Stimulated activated memory B cell treated with anti-CD40 and anti-IgM and Interleukin-4, amounts not matched to agents 10 μg/mL and 1 μg/mL and 100 μg/mL, for 72 hours (primary cell): ENCODE results near the gene OSBP2.

ENCODE experiments used
- ATAC-seq: fragments of 150-1000 bp; cut with Tn5 transposase; 2 replicates; pipeline ENCODE4 v1.10.0; 2021
- H3K27ac Mint-ChIP-seq: one replicate; pipeline ENCODE4 v1.8.0; 2022; ENCODE audit warnings: mild to moderate bottlenecking, mixed read lengths
- H3K27me3 Mint-ChIP-seq: one replicate; pipeline ENCODE4 v1.8.0; 2022; ENCODE audit warnings: mixed read lengths
- H3K36me3 Mint-ChIP-seq: one replicate; pipeline ENCODE4 v1.8.0; 2022; ENCODE audit warnings: mixed read lengths
- H3K4me1 Mint-ChIP-seq: one replicate; pipeline ENCODE4 v1.8.0; 2022; ENCODE audit warnings: mixed read lengths
- H3K4me3 Mint-ChIP-seq: one replicate; pipeline ENCODE4 v1.8.0; 2022; ENCODE audit warnings: mild to moderate bottlenecking, moderate library complexity, mixed read lengths
- H3K9me3 Mint-ChIP-seq: one replicate; pipeline ENCODE4 v1.8.0; 2022; ENCODE audit warnings: mixed read lengths

The OSBP2 gene

DNA sequence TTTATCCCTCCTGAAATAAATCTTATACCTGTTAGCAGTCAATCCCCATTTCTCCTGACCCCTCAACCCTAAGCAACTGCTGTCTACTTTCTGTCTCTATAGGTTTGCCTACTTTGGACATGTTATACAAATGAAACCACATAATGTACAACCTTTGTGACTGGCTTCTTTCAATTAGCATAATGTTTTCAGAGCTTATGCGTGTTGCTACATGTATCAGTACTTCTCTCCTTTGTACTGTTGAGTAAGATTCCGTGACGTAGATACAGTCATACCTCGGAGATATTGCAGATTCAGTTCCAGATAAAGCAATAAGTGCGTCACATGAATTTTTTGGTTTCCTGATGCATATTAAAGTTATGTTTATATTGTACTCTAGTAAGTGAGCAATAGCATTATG lies 146.6 kb downstream of the OSBP2 start:
- Mint-ChIP-seq H3K27me3 (peaks cover 6% of the 10 kb centered on the region), H3K4me1 (no peaks in the 10 kb centered on the region), H3K36me3 (no peaks in the 10 kb centered on the region), H3K27ac (no peak overlapping the region), H3K4me3 (no peak overlapping the region), H3K9me3 (peaks cover 2% of the 10 kb centered on the region)
- ATAC-seq: no peak

DNA sequence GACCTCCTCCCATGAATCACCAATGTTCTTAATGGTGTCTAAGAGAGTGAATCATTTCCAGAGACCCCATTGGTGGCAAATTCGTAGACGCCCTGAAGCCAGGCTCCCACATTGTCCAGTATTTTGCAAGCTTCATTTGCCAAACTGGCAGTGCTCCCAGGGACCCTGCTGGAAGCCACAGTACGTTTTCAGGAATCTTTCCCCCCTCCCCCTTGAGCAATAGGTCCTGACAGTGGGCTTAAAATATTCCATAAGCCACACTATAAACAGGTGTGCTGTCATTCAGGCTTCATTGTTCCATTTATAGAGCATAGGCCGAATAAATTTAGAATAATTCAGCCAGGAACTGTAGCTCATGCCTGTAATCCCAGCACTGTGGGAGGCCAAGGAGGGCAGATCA lies 148.6 kb downstream of the OSBP2 start:
- H3K27ac Mint-ChIP-seq: no peak overlapping the region
- H3K4me1 Mint-ChIP-seq: no peaks in the 10 kb centered on the region
- H3K4me3 Mint-ChIP-seq: no peak overlapping the region
- ATAC-seq: no peak
- H3K27me3 Mint-ChIP-seq: no peaks in the 10 kb centered on the region
- H3K36me3 Mint-ChIP-seq: no peaks in the 10 kb centered on the region
- peaks cover 8% of the 10 kb centered on the region for H3K9me3 Mint-ChIP-seq

DNA sequence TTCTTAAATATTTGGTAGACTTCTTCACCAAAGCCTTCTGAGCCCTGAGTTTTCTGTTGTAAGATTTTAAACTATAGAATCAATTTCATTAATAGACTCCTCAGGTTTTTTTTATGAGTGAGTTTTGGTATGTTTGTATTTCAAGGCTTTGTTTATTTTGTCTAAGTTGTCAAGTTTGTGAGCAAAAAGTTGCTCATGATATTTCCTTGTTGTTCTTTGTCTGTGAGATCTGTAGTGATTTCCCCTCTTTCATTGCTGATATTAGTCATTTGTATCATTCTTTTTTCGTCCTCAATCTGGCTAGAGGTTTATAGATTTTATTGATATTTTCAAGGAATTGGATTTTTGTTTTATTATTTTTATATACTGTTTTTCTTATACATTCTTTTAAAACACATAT lies 152.9 kb downstream of the OSBP2 start:
- peaks cover 7% of the 10 kb centered on the region for H3K27me3 Mint-ChIP-seq
- H3K36me3 Mint-ChIP-seq: no peaks in the 10 kb centered on the region
- H3K9me3 Mint-ChIP-seq: peaks cover 6% of the 10 kb centered on the region

DNA sequence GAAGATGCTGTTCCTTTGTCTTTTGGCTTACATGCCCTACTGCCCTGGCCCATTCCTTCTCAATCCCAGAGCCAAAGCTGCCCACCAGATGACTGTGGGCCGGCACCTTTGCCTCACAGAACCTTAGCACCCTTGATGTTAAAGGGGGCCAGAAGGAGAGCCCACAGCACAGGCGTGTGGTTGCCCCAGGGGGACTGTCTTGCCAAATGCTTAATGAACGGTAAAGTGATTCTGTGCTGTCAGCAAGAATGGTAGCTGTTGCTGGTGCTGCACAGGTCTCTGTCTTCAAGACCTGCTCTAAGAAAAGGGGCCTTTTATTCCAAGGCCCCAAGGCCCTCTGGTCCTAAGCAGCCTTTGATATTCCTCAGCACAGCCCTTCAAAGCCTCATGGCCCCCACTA lies 160.6 kb downstream of the OSBP2 start:
- Mint-ChIP-seq H3K9me3 (peaks cover 3% of the 10 kb centered on the region), H3K27me3 (peaks cover 15% of the 10 kb centered on the region), H3K36me3 (no peaks in the 10 kb centered on the region), H3K27ac (no peak overlapping the region), H3K4me1 (no peaks in the 10 kb centered on the region), H3K4me3 (no peak overlapping the region)
- ATAC-seq: no peak

More for the DNA sequence above, 152.9 kb downstream of the OSBP2 start:
- Mint-ChIP-seq H3K4me3 (no peak overlapping the region), H3K4me1 (no peaks in the 10 kb centered on the region), H3K27ac (no peak overlapping the region)
- ATAC-seq: no peak

DNA sequence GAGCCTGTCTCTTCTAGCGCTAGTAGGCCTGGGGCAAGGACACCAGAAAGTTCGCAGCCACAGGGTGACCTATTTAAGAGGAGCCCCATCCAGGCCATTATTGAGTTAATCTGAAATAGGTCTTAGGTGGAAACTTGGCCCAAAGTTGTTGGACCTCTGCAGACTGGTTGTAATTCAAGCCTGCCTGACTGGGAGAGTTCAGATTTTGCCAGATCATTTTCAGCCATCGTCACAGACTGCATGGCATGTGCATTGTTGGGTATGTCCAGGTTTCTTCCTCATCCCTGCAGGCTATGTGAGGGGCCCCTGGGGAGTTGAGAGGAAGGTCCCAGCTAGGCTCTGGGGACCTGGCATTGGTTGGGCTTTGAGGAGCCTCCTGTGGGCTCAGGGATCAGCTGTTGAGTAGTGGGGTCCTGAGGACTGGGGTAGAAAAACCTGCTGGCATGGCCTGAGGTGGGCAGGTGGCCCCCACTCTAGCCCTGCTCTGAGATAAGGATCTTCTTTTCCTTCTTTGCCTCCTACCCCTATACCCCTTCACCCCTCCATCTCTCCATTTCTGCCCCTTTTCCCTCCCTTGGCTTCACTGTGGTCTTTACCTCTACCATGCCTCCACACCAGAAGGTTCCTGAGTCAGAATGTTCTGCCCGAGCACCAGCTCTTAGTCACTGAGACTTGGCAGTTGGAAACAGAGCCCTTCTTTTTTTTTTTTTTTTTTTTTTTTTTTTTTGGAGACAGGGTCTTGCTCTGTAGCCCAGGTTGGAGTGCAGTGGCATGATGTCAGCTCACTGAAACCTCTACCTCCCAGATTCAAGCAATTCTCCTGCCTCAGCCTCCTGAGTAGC lies 161.2 kb downstream of the OSBP2 start:
- no peak overlapping the region for H3K27ac Mint-ChIP-seq
- H3K36me3 Mint-ChIP-seq: no peaks in the 10 kb centered on the region
- H3K9me3 Mint-ChIP-seq: peaks cover 3% of the 10 kb centered on the region
- no peak for ATAC-seq
- no peaks in the 10 kb centered on the region for H3K4me1 Mint-ChIP-seq
- H3K27me3 Mint-ChIP-seq: peaks cover 15% of the 10 kb centered on the region
- no peak overlapping the region for H3K4me3 Mint-ChIP-seq

DNA sequence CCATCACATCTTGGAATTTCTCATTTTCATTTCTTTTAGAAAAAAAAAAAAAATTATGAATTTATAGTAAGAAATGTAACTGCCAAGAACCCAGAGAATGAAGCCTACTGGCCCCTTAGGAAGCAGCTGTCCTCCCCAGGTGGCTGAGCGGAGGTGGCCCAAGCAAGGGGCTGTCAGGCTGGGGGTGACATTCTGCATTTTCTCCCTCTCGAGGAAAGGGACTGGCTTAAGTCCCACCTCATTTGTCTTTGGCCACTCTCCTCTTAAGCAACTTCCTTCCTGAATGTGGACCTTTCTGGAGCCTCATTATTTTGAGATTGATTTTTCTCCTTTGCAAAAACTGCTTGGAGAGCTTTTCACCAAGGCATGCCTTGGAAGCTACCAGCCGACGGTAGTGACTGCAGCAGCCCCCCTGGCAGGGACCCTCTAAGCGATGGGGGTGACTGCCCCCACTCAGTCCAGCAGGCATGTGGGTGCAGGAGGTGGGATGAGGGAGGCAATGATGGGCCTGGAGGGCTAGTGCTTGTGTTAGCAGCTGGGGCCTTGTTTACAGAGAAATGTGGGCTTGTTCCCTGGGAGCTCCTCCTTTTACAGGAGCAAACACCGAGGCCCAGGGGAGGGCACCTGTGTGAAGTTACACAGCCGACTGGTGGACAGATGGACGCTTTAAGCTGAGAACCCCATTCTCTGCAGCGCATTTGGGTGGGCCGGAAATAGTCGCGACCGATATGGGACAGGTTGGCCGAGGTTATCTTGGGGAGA lies 162.2 kb downstream of the OSBP2 start:
- Mint-ChIP-seq H3K36me3 (no peaks in the 10 kb centered on the region), H3K27me3 (peaks cover 21% of the 10 kb centered on the region), H3K4me1 (no peaks in the 10 kb centered on the region), H3K4me3 (no peak overlapping the region), H3K9me3 (peaks cover 3% of the 10 kb centered on the region), H3K27ac (no peak overlapping the region)
- ATAC-seq: no peak

DNA sequence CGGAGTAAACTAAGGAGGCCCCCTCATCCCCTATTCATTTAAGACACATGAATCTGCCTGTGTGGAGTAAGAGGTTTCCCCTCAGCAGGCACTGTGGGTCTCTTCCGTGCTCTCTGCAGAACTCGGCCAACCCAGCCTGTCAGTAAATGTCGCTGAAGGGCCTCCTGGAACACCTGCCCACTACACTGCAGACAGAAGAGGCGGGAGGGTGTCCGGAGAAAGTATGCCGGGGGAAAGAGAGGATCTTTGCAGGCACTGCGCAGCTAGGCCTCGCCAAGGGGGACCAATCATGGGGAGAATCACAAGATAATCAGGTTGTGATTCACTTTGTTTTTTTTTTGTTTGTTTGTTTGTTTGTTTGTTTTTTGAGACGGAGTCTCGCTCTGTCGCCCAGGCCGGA lies 163.1 kb downstream of the OSBP2 start:
- no peak overlapping the region for H3K27ac Mint-ChIP-seq
- peaks cover 3% of the 10 kb centered on the region for H3K9me3 Mint-ChIP-seq
- peaks cover 26% of the 10 kb centered on the region for H3K27me3 Mint-ChIP-seq
- H3K4me3 Mint-ChIP-seq: no peak overlapping the region
- no peak for ATAC-seq
- H3K36me3 Mint-ChIP-seq: no peaks in the 10 kb centered on the region
- H3K4me1 Mint-ChIP-seq: no peaks in the 10 kb centered on the region

DNA sequence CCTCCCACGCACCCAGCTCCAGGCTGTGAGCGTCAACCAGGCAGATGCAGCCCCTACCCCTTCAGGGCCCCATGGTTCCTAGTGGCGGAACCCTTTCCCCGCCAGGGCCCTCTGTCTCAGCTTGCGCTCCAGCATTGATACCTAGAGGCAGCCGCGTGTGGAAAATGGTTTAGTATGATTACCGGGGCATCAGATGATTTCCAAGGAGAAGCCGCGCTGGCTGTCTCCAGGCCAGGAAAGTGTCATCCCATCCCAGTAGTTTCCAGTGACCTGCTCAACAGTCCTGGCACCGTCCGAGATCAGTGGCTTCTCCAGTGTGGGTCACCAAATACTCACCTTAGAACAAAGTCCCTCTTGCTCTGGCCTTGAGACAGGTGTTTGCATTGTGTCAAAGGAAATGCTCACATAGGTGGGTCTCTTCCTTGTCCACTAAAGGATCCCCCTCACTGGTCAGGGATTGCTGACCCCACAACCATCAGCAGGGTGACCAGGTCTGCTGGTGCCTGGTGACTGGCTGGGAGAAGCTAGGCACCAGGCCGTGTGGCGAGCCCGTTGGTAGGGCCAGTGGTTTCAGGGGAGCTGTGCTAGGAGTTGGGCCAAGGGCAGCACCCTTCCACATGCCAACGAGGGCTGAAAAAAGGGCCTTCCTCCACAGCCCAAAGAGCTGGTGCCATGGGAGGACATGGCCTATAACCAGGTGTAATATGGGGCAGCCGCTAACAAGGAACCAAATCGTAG lies 164.5 kb downstream of the OSBP2 start:
- no peak for ATAC-seq
- H3K4me3 Mint-ChIP-seq: no peak overlapping the region
- H3K9me3 Mint-ChIP-seq: peaks cover 3% of the 10 kb centered on the region
- H3K36me3 Mint-ChIP-seq: no peaks in the 10 kb centered on the region
- H3K27ac Mint-ChIP-seq: no peak overlapping the region
- H3K4me1 Mint-ChIP-seq: no peaks in the 10 kb centered on the region
- peaks cover 15% of the 10 kb centered on the region for H3K27me3 Mint-ChIP-seq

DNA sequence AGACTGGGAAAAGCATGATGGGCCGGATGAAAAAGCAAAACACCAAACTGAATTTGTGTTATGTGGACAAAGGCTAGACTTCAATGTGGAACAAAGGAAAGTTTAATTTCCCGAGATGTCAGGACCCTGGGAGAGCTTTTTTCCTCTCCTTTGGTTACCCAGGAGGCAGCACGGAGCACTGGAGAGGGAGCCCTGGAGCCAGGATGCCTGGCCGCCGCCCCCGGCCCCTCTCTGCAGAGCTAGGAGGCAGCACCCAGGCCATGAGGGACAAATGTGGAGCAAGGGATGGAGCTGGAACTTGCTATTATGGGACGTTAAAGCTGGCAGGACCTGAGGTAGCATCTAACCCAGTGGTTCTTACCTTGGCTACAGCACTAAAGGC lies 165.0 kb downstream of the OSBP2 start:
- Mint-ChIP-seq H3K27me3 (peaks cover 11% of the 10 kb centered on the region), H3K4me3 (no peak overlapping the region), H3K27ac (no peak overlapping the region), H3K36me3 (no peaks in the 10 kb centered on the region), H3K4me1 (no peaks in the 10 kb centered on the region), H3K9me3 (peaks cover under 1% of the 10 kb centered on the region)
- no peak for ATAC-seq

DNA sequence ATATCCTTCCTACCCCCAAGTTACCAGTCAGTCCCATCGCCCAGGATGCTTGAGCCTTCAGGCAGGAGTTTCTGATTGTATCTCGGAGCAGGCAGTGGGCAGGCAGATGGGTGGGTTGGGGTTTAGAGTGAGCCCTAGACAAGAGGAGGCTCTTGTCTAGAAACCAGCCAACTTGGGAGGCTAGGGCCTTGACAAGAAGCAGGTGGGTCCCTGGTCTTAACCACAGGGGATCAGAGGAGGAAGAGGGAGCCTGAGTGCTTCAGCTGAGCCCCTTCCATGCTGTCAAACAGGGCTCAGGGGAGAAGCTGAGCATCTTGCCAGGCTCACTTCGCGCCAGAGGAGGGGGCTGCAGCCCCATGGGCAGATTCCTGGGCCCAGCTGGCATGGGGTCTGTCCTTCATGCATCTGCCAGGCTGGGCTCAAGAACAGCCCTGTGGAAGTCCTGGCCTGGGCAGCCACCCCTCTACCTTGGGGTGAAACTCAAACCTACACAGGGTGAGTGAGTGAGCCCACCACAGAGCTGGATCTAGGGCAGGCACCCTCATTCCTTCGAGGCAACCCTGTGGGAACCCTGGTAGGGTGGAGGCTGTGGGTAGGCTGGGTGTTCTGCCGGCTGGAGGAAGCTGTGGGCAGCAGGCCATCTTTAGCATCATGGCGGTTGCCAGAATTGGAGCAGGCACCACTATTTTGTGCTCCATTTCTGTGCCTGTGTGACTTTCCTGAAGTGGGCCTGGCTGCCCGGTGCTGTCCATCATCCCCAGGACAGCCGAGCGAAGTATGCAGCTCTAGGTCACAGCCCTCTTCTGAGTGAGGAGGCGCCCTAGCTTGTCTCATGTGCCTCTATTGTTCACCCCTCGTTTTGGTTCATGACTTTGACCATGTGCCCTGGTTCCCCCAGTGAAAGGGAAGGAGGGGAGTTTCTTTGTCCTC lies 165.8 kb downstream of the OSBP2 start:
- H3K4me3 Mint-ChIP-seq: no peak overlapping the region
- no peaks in the 10 kb centered on the region for H3K9me3 Mint-ChIP-seq
- no peaks in the 10 kb centered on the region for H3K4me1 Mint-ChIP-seq
- no peaks in the 10 kb centered on the region for H3K36me3 Mint-ChIP-seq
- H3K27ac Mint-ChIP-seq: no peak overlapping the region
- H3K27me3 Mint-ChIP-seq: peaks cover 11% of the 10 kb centered on the region
- ATAC-seq: no peak

DNA sequence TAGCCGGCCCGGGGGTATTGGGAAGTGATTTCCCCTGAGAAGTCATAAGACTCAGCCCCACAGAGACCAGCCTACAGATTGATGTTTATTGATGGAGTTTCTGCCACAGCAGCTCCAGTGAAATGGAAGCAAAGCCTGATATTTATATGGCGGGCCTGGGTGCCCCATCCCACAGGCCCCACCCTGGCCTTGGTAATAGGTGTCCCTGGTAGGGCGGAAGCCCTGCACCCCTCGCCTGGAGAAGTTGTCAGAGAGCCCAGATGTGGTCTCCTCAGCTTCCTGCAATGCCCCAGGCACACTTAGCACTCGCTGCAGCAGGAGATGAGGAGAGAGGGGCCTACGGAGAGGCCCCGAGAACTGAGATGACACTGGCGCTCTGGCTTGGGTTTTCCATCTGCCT lies 166.5 kb downstream of the OSBP2 start:
- Mint-ChIP-seq H3K36me3 (no peaks in the 10 kb centered on the region), H3K9me3 (no peaks in the 10 kb centered on the region), H3K27ac (no peak overlapping the region), H3K4me1 (no peaks in the 10 kb centered on the region), H3K27me3 (peaks cover 11% of the 10 kb centered on the region), H3K4me3 (no peak overlapping the region)
- ATAC-seq: no peak

DNA sequence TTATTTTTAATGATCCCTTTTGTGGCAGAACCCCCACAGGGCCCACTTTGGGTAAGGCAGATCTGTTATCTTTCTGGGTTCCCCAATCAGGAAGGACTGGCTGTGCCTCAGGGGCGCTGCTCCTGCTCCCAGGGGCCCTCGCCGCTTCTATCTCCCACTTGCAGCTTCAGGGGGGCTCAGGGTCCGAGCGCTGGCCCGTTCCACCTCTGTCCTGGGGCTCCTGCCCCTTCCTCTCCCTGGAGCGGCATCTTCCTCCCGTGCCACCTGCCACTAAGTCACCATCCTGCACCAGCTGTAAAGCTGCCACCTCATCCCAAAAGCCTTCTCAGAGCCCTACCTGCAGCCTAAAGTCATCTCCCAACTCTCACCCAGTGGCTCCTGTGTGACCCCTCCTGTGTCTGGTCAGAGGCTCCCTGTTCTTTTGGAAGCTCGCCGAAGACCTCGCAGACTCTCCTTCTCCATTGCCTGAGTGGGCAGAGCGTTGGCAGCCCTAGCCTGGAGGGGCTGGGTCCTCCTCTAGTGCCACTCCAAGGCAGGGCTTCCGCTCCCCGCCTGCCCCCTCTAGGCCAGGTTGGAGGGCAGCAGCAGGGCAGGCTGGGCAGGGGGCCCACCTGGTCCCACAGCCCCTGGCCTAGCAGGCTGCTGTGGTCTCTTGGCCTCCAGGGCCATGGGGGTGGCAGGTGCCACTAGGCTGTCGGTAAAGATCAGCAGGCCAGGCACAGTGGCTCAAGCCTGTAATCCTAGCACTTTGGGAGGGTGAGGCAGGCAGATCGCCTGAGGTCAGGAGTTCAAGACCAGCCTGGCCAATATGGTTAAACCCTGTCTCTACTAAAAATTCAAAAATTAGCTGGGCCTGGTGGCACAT lies 167.2 kb downstream of the OSBP2 start:
- Mint-ChIP-seq H3K27me3 (peaks cover 11% of the 10 kb centered on the region), H3K27ac (no peak overlapping the region), H3K4me3 (no peak overlapping the region), H3K36me3 (no peaks in the 10 kb centered on the region), H3K9me3 (no peaks in the 10 kb centered on the region), H3K4me1 (no peaks in the 10 kb centered on the region)
- ATAC-seq: no peak

DNA sequence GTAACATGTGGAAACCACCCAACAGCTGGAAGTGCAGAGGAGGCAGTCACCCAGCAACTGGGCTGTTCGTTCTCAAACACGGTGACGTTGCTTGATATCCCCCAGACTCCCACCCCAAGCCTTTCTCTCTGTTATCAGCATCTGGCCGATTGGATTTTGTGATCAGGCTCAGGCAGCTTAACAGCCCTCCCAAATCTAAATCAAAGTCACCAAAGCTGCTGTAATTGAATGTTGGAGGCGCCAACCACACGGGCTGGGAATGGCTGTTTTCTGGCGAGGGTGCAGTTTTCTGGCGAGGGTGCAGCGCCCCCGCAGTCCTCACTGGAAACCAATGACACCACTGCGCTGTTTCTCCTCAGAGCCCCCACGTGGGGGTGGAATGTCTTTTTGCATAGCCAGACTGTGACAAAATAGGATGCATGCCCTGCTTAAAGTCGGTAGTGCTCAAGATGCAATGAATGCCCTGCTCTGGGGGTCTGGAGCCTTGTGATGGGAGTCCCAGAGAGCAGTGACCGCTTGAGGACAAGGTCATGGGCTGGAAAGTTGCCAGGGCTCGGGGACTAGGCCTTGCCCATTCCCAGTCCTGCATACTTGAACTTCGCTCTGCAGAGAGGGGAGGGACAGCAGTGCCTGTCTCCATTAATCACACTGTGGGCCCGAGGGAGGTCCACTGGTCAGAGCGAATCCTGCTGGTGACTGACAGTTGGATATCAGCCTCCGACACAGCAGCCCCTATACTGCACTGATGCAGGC lies 168.6 kb downstream of the OSBP2 start:
- Mint-ChIP-seq H3K27ac (no peak overlapping the region), H3K9me3 (no peaks in the 10 kb centered on the region)

More for the DNA sequence above, 168.6 kb downstream of the OSBP2 start:
- Mint-ChIP-seq H3K36me3 (no peaks in the 10 kb centered on the region), H3K4me3 (no peak overlapping the region), H3K4me1 (no peaks in the 10 kb centered on the region), H3K27me3 (peaks cover 11% of the 10 kb centered on the region)
- no peak for ATAC-seq
